ENCODE data around the gene PLEKHG4.

Gene PLEKHG4

DNA sequence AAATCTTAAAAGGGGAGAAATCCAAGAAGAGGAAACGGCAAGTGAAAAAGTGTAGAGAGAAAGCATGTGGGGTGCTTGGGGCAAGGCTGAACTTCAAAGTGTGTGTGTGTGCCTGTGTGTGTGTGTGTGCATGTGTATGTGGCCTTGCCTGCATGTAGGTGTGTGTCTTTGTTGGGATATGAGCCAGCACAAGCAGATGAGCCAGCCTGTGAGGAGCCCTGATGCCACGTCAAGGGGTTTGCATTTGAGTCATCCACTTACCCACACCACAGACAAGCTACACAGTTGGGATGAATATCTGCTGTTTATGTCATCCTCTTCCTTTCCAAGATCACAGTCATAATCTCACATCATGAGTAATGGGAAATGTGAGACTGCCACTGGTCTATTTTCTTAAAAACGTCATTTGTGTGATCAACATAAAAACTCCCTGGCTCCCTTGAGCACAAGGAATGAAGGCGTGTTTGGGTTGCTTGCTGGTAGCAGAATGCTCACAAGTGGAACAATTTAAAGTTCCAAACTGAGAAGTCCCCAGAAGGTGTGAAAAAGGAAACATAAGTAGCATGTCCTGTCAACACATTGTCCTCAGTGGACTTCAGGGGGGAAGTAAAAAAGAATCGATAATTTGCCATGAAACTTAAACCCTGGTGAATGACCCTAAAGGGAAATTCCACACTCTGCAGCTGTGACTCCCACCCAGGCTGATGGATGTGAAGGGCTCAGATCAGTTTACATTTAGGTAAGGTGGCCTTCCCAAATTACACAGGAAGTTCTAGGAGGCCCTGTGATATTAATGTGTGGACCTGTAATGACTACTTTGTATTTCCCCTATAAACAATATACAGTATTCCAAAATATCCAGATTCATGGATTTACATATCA lies 32.5 kb downstream of the PLEKHG4 start:
- Histone ChIP-seq H3K4me3 (ENCODE audit: low read depth, low read length) (no peak overlapping the region), H3K4me1 (ENCODE audit: control insufficient read depth, insufficient read depth, low read length) (no peaks in the 10 kb centered on the region), H3K36me3 (ENCODE audit: control insufficient read depth, insufficient read depth, low read length) (no peaks in the 10 kb centered on the region), H3K27ac (ENCODE audit: low read depth, low read length) (no peak overlapping the region), H3K9ac (ENCODE audit: low read length) (no peak overlapping the region), H3K27me3 (ENCODE audit: control insufficient read depth, insufficient read depth, low read length) (no peaks in the 10 kb centered on the region), H3K9me3 (ENCODE audit: control insufficient read depth, insufficient read depth, low read depth, low read length) (no peaks in the 10 kb centered on the region)

DNA sequence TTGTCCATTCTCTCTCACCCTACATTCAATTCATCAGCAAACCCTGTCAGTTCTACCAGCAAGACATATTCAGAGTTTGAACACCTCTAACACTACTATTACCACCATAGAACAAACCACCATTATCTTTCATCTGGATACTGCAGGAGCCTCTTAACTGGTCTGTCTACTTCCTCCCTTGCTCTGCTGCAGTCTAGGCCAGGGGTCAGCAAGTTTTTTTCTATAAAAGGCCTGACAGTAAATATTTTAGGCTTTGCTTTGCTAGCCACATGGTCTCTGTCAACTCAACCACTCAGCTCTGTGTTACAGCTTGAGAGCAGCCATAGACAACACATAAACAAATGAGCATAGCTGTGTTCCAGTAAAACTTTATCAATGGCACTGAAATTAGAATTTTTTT lies 33.4 kb downstream of the PLEKHG4 start:
- no peak overlapping the region for H3K27ac ChIP-seq (ENCODE audit: low read depth, low read length)
- no peaks in the 10 kb centered on the region for H3K9me3 ChIP-seq (ENCODE audit: control insufficient read depth, insufficient read depth, low read depth, low read length)
- H3K4me1 ChIP-seq (ENCODE audit: control insufficient read depth, insufficient read depth, low read length) = no peaks in the 10 kb centered on the region
- no peak overlapping the region for H3K9ac ChIP-seq (ENCODE audit: low read length)
- no peaks in the 10 kb centered on the region for H3K27me3 ChIP-seq (ENCODE audit: control insufficient read depth, insufficient read depth, low read length)
- H3K4me3 ChIP-seq (ENCODE audit: low read depth, low read length) = no peak overlapping the region
- H3K36me3 ChIP-seq (ENCODE audit: control insufficient read depth, insufficient read depth, low read length) = no peaks in the 10 kb centered on the region

GRCh38 chr16:67317853-67318252 lies 38.5 kb downstream of the PLEKHG4 start:
- no peaks in the 10 kb centered on the region for H3K36me3 ChIP-seq (ENCODE audit: control insufficient read depth, insufficient read depth, low read length)
- H3K9me3 ChIP-seq (ENCODE audit: control insufficient read depth, insufficient read depth, low read depth, low read length) = no peaks in the 10 kb centered on the region
- 0 out of 2 replicates have a peak, but pooled peaks cover 2% of the 10 kb centered on the region for H3K27me3 ChIP-seq (ENCODE audit: control insufficient read depth, insufficient read depth, low read length)
- no peaks in the 10 kb centered on the region for H3K4me1 ChIP-seq (ENCODE audit: control insufficient read depth, insufficient read depth, low read length)
- H3K9ac ChIP-seq (ENCODE audit: low read length) = no peak overlapping the region
- H3K4me3 ChIP-seq (ENCODE audit: low read depth, low read length) = no peak overlapping the region
- no peak overlapping the region for H3K27ac ChIP-seq (ENCODE audit: low read depth, low read length)

GRCh38 chr16:67326115-67326471 lies 46.8 kb downstream of the PLEKHG4 start:
- no peaks in the 10 kb centered on the region for H3K4me1 ChIP-seq (ENCODE audit: control insufficient read depth, insufficient read depth, low read length)
- peak overlapping the region; percentile 79 for H3K4me3 ChIP-seq (ENCODE audit: low read depth, low read length)
- no peaks in the 10 kb centered on the region for H3K9me3 ChIP-seq (ENCODE audit: control insufficient read depth, insufficient read depth, low read depth, low read length)
- peaks cover 8% of the 10 kb centered on the region for H3K27me3 ChIP-seq (ENCODE audit: control insufficient read depth, insufficient read depth, low read length)
- H3K36me3 ChIP-seq (ENCODE audit: control insufficient read depth, insufficient read depth, low read length) = no peaks in the 10 kb centered on the region
- H3K27ac ChIP-seq (ENCODE audit: low read depth, low read length) = no peak overlapping the region
- H3K9ac ChIP-seq (ENCODE audit: low read length) = peak overlapping the region; percentile 64

GRCh38 chr16:67326472-67327309 lies 47.4 kb downstream of the PLEKHG4 start, which contains the start of the genes KCTD19 and LRRC36:
KCTD19 (minus strand) TSS chr16:67326741; CDS start chr16:67326707, 34 bp downstream.
LRRC36 (plus strand) TSS chr16:67326815; CDS start chr16:67326863, 48 bp downstream.
- peaks cover 8% of the 10 kb centered on the region for H3K27me3 ChIP-seq (ENCODE audit: control insufficient read depth, insufficient read depth, low read length)
- peak within 1 kb of the TSS; percentile 79 for H3K4me3 ChIP-seq (ENCODE audit: low read depth, low read length)
- H3K36me3 ChIP-seq (ENCODE audit: control insufficient read depth, insufficient read depth, low read length) = no peaks in the 10 kb centered on the region
- no peaks in the 10 kb centered on the region for H3K9me3 ChIP-seq (ENCODE audit: control insufficient read depth, insufficient read depth, low read depth, low read length)
- no peak within 1 kb of the TSS for H3K27ac ChIP-seq (ENCODE audit: low read depth, low read length)
- peak within 1 kb of the TSS; percentile 64 for H3K9ac ChIP-seq (ENCODE audit: low read length)
- no peaks in the 10 kb centered on the region for H3K4me1 ChIP-seq (ENCODE audit: control insufficient read depth, insufficient read depth, low read length)

DNA sequence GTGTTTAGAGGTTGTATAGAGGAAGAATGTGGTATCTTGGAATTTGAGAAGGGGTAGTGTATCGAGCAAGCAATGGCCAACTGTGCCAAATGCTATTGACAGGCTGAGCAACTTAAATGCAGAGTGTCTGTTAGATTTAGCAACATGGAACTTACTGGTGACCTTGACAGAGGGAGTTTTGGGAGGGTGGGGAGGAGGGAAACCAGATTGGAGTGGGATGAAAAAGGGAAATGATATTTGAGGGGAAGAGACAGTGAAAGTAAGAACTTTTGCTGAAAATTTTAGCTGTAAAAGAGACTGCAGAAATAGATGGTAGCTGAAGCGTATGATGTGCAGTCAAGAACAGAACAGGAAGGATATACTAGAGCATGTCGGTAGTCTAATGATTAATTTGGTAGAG lies 48.4 kb downstream of the PLEKHG4 start:
- H3K9ac ChIP-seq (ENCODE audit: low read length) = no peak overlapping the region
- peaks cover 8% of the 10 kb centered on the region for H3K27me3 ChIP-seq (ENCODE audit: control insufficient read depth, insufficient read depth, low read length)
- H3K27ac ChIP-seq (ENCODE audit: low read depth, low read length) = no peak overlapping the region
- H3K9me3 ChIP-seq (ENCODE audit: control insufficient read depth, insufficient read depth, low read depth, low read length) = no peaks in the 10 kb centered on the region
- no peaks in the 10 kb centered on the region for H3K36me3 ChIP-seq (ENCODE audit: control insufficient read depth, insufficient read depth, low read length)
- H3K4me3 ChIP-seq (ENCODE audit: low read depth, low read length) = no peak overlapping the region
- H3K4me1 ChIP-seq (ENCODE audit: control insufficient read depth, insufficient read depth, low read length) = no peaks in the 10 kb centered on the region

DNA sequence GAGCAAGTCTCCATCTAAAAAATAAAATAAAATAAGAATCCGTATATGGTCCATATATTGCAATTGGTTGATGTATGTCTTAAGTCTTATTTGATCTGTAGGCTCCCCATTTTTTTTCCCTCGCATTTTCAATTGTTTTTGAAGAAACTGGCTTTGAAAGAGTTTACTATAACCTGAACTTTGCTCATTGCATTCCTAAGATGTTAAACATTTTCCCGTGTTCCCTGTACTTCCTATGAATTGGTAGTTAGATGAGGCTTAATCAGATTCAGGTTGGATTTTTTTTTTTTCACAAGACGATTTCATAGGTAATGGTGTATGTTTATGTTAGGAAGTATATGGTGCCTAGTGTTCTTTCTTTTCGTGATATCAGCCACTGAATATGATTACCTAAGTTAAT lies 50.6 kb downstream of the PLEKHG4 start:
- H3K27ac ChIP-seq (ENCODE audit: low read depth, low read length) = no peak overlapping the region
- H3K9ac ChIP-seq (ENCODE audit: low read length) = no peak overlapping the region
- no peaks in the 10 kb centered on the region for H3K36me3 ChIP-seq (ENCODE audit: control insufficient read depth, insufficient read depth, low read length)
- H3K4me1 ChIP-seq (ENCODE audit: control insufficient read depth, insufficient read depth, low read length) = no peaks in the 10 kb centered on the region
- H3K27me3 ChIP-seq (ENCODE audit: control insufficient read depth, insufficient read depth, low read length) = peaks cover 3% of the 10 kb centered on the region; the same call in 1 of the 2 replicates
- H3K4me3 ChIP-seq (ENCODE audit: low read depth, low read length) = no peak overlapping the region
- H3K9me3 ChIP-seq (ENCODE audit: control insufficient read depth, insufficient read depth, low read depth, low read length) = no peaks in the 10 kb centered on the region

- Histone ChIP-seq H3K27ac (ENCODE audit: low read depth, low read length) (no peak overlapping the region), H3K4me3 (ENCODE audit: low read depth, low read length) (no peak overlapping the region), H3K36me3 (ENCODE audit: control insufficient read depth, insufficient read depth, low read length) (no peaks in the 10 kb centered on the region), H3K9me3 (ENCODE audit: control insufficient read depth, insufficient read depth, low read depth, low read length) (peaks cover 5% of the 10 kb centered on the region; the same call in 1 of the 2 replicates), H3K9ac (ENCODE audit: low read length) (no peak overlapping the region), H3K4me1 (ENCODE audit: control insufficient read depth, insufficient read depth, low read length) (no peaks in the 10 kb centered on the region), H3K27me3 (ENCODE audit: control insufficient read depth, insufficient read depth, low read length) (no peaks in the 10 kb centered on the region)
Measured at GRCh38 chr16:67333315-67333714, 54.0 kb downstream of the PLEKHG4 start.

GRCh38 chr16:67336116-67336515 lies 56.8 kb downstream of the PLEKHG4 start:
- H3K9me3 ChIP-seq (ENCODE audit: control insufficient read depth, insufficient read depth, low read depth, low read length) = peaks cover 5% of the 10 kb centered on the region; the same call in 1 of the 2 replicates
- H3K9ac ChIP-seq (ENCODE audit: low read length) = no peak overlapping the region
- H3K36me3 ChIP-seq (ENCODE audit: control insufficient read depth, insufficient read depth, low read length) = no peaks in the 10 kb centered on the region
- no peak overlapping the region for H3K4me3 ChIP-seq (ENCODE audit: low read depth, low read length)
- H3K4me1 ChIP-seq (ENCODE audit: control insufficient read depth, insufficient read depth, low read length) = no peaks in the 10 kb centered on the region
- no peaks in the 10 kb centered on the region for H3K27me3 ChIP-seq (ENCODE audit: control insufficient read depth, insufficient read depth, low read length)
- H3K27ac ChIP-seq (ENCODE audit: low read depth, low read length) = no peak overlapping the region

DNA sequence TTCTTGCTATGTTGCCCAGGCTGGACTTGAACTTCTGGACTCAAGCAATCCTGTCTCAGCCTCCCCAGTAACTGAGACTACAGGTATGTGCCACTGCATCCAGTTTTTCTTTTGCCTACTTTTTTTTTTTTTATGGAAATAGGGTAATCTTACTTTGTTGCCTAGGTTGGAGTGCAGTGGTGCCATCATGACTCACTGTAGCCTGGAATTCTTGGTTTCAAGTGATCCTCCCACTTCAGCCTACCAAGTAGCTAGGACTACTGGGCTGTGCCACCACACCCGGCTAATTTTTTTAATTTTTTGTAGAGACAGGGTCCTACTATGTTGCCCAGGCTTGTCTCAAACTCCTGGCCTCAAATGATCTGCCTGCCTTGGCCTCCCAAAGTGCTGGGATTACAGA lies 57.3 kb downstream of the PLEKHG4 start:
- Histone ChIP-seq H3K4me1 (ENCODE audit: control insufficient read depth, insufficient read depth, low read length) (no peaks in the 10 kb centered on the region), H3K36me3 (ENCODE audit: control insufficient read depth, insufficient read depth, low read length) (no peaks in the 10 kb centered on the region), H3K27me3 (ENCODE audit: control insufficient read depth, insufficient read depth, low read length) (no peaks in the 10 kb centered on the region), H3K9me3 (ENCODE audit: control insufficient read depth, insufficient read depth, low read depth, low read length) (peaks cover 5% of the 10 kb centered on the region; the same call in 1 of the 2 replicates), H3K9ac (ENCODE audit: low read length) (no peak overlapping the region), H3K27ac (ENCODE audit: low read depth, low read length) (no peak overlapping the region), H3K4me3 (ENCODE audit: low read depth, low read length) (no peak overlapping the region)
